GM21576 (cell line): ENCODE data around the gene YIPF7.

Experiments used
- ATAC-seq: cut with Tn5 transposase; IDR thresholded peaks from one replicate; pipeline ENCODE4 v1.9.1; 2021; ENCODE audit warnings: mild to moderate bottlenecking, moderate library complexity; ENCODE audit not compliant: unreplicated experiment

The YIPF7 gene

GRCh38 chr4:44629280-44629866 is 22.1 kb downstream of the YIPF7 start:
- ATAC-seq = peak; percentile 99

GRCh38 chr4:44623676-44624075 is 27.7 kb downstream of the YIPF7 start:
- no peak for ATAC-seq

- no peak for ATAC-seq
These were observed 34.8 kb downstream of the YIPF7 start for GRCh38 chr4:44616621-44617020.

GRCh38 chr4:44583393-44583792 is 68.0 kb downstream of the YIPF7 start:
- no peak for ATAC-seq

GRCh38 chr4:44580231-44580630 is 71.2 kb downstream of the YIPF7 start:
- ATAC-seq = no peak

GRCh38 chr4:44578954-44579353 is 72.5 kb downstream of the YIPF7 start:
- ATAC-seq = no peak
